ENCODE data around the gene ZBTB8OS.

- TF ChIP-seq SP1 (IDR thresholded peaks at IDR 0.05) (no peak), FOXK2 (IDR thresholded peaks at IDR 0.05) (no peak), L3MBTL2 (conservative IDR thresholded peaks at IDR 0.05) (no peak), TARDBP (IDR thresholded peaks at IDR 0.05) (no peak), ELF4 (IDR thresholded peaks at IDR 0.05) (no peak), FOXA1 (IDR thresholded peaks at IDR 0.05) (no peak), CTBP1 (IDR thresholded peaks at IDR 0.05; ENCODE audit: borderline replicate concordance) (no peak), FOXM1 (IDR thresholded peaks at IDR 0.05; ENCODE audit: borderline replicate concordance) (no peak), SUZ12 (IDR thresholded peaks at IDR 0.05) (no peak), NFRKB (IDR thresholded peaks at IDR 0.05) (no peak)
Measured at GRCh38 chr1:32605711-32606424, 44.5 kb downstream of the ZBTB8OS start.

Measured in HEK293T (cell line).